Activated effector memory CD4-positive, alpha-beta T cell treated with Interleukin-2 at 50 U/mL for 16 hours (primary cell): ENCODE measurements around the gene PIGQ.

Experiments
- DNase-seq: peaks from one replicate; pipeline ENCODE4 v3.0.0-alpha.2; 2020

Gene PIGQ

GRCh38 chr16:569445-570254 lies at the start of gene PIGQ:
Gene PIGQ, plus strand, starts transcription at chr16:569968. Its CDS starts 4,107 bp downstream, at chr16:574075.
- DNase-seq = peak; percentile 68

GRCh38 chr16:520847-521246 lies 48.9 kb upstream of the PIGQ start:
- no peak for DNase-seq

- DNase-seq = no peak
Measured at GRCh38 chr16:521381-522210, 48.2 kb upstream of the PIGQ start.

GRCh38 chr16:522320-523096 lies 47.3 kb upstream of the PIGQ start:
- no peak for DNase-seq

GRCh38 chr16:523097-523741 lies 46.5 kb upstream of the PIGQ start:
- no peak for DNase-seq

- no peak for DNase-seq
Measured at GRCh38 chr16:524274-525040, 45.3 kb upstream of the PIGQ start.

GRCh38 chr16:525123-525519 lies 44.6 kb upstream of the PIGQ start:
- DNase-seq = no peak

- DNase-seq = peak; percentile 40
Measured at GRCh38 chr16:525520-526180, 44.1 kb upstream of the PIGQ start.

GRCh38 chr16:526181-527014 lies 43.4 kb upstream of the PIGQ start:
- no peak for DNase-seq

- peak; percentile 78 for DNase-seq
Measured at GRCh38 chr16:527015-527903, 42.5 kb upstream of the PIGQ start, which contains the start of gene CAPN15. Gene CAPN15, plus strand, starts transcription at chr16:527712. Its CDS starts 19,127 bp downstream, at chr16:546839.

- peak; percentile 16 for DNase-seq
Measured at GRCh38 chr16:528111-529011, 41.4 kb upstream of the PIGQ start.

GRCh38 chr16:529012-529575 lies 40.7 kb upstream of the PIGQ start:
- DNase-seq = peak; percentile 18

- DNase-seq = no peak
Measured at GRCh38 chr16:530111-530817, 39.5 kb upstream of the PIGQ start.

GRCh38 chr16:531494-532125 lies 38.2 kb upstream of the PIGQ start:
- no peak for DNase-seq

GRCh38 chr16:533391-534123 lies 36.2 kb upstream of the PIGQ start:
- DNase-seq = no peak

- DNase-seq = no peak
Measured at GRCh38 chr16:534135-534534, 35.6 kb upstream of the PIGQ start.
